Measurements from ENCODE around the gene LAPTM5.

The LAPTM5 gene

GRCh38 chr1:30683699-30684098 is 73.9 kb downstream of the LAPTM5 start:
- Histone ChIP-seq H3K4me1 (ENCODE audit: low read length) (no peaks in the 10 kb centered on the region), H3K4me2 (ENCODE audit: low read depth, low read length) (no peak overlapping the region), H3K9me2 (replicated peaks; ENCODE audit: insufficient read depth, low read length) (no peaks in the 10 kb centered on the region), H3K27ac (ENCODE audit: low read length) (no peak overlapping the region), H3K79me2 (ENCODE audit: low read length) (no peaks in the 10 kb centered on the region), H3K9ac (ENCODE audit: low read length) (no peak overlapping the region), H3K9me3 (replicated peaks; ENCODE audit: insufficient read depth, low read length) (no peaks in the 10 kb centered on the region), H4K20me1 (ENCODE audit: insufficient read depth, low read length) (no peaks in the 10 kb centered on the region), H3F3A (ENCODE audit: insufficient read depth, low read length) (no peaks in the 10 kb centered on the region), H3K27me3 (replicated peaks; ENCODE audit: insufficient read depth, low read length) (peaks cover 84% of the 10 kb centered on the region), H3K36me3 (replicated peaks; ENCODE audit: insufficient read depth, low read length) (no peaks in the 10 kb centered on the region), H3K4me3 (ENCODE audit: low read length) (no peak overlapping the region), H2AFZ (ENCODE audit: low read length) (no peak overlapping the region)
- DNase-seq, result no peak
- TF ChIP-seq EZH2phosphoT487 (IDR thresholded peaks at IDR 0.05; ENCODE audit: low read length) (no peak), EZH2 (optimal IDR thresholded peaks at IDR 0.05; ENCODE audit: low read depth, low read length) (no peak), CTCF (IDR thresholded peaks at IDR 0.05; ENCODE audit: low read length) (no peak)

Data from MM.1S (cell line).